ENCODE data around the gene ELK3.

Gene ELK3

DNA sequence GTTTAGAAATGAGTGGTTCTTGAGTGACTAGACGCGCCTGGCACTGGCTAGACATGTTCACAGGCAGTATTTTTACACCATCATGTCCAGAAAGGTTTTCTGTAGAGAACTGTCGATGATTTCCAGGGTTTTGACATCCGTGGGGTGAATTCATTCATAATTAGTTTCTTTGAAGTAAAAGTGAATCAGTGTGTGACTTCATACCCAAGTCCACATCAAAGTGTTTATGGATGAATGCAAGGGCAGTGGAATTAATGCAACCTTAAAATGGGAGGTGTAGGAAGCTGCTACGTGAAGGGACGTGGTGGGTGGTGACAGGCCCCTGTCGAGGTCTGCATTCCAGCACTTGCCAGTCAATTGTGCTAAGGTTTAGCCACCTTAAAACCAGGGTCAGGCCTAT, 38.4 kb upstream of the ELK3 start:
- in situ Hi-C loops (cut with HindIII; ENCODE audit: low sequenced_read_pairs) = no loop called here
- TF ChIP-seq, protein P1, sequence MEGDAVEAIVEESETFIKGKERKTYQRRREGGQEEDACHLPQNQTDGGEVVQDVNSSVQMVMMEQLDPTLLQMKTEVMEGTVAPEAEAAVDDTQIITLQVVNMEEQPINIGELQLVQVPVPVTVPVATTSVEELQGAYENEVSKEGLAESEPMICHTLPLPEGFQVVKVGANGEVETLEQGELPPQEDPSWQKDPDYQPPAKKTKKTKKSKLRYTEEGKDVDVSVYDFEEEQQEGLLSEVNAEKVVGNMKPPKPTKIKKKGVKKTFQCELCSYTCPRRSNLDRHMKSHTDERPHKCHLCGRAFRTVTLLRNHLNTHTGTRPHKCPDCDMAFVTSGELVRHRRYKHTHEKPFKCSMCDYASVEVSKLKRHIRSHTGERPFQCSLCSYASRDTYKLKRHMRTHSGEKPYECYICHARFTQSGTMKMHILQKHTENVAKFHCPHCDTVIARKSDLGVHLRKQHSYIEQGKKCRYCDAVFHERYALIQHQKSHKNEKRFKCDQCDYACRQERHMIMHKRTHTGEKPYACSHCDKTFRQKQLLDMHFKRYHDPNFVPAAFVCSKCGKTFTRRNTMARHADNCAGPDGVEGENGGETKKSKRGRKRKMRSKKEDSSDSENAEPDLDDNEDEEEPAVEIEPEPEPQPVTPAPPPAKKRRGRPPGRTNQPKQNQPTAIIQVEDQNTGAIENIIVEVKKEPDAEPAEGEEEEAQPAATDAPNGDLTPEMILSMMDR (IDR thresholded peaks at IDR 0.05; ENCODE audit: low read depth, low read length, missing control alignments) = no peak
- H3K4me3 ChIP-seq (ENCODE audit: low read depth, low read length) = no peak overlapping the region
- no peak for DNase-seq (ENCODE audit: low read depth)

DNA sequence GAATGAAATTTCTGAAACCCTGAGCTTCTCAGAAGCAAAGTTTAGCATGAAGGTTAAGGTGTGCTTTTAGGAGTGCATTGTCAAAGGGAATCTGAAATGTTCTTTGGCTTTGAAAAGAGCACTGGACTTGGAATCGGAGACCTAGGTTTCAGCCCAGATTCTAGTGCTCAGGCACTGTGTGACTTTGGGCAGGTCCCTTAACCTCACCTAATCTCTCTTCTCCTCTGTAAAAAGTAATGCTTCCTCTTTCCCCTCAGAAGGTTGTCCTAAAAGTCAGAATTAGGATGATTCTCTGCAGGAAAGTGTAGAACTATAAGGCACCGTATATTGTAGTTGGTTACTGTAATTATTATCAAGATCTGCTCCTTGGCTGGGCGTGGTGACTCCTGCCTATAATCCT, 38.0 kb upstream of the ELK3 start:
- TF ChIP-seq, protein P1 (IDR thresholded peaks at IDR 0.05; ENCODE audit: low read depth, low read length, missing control alignments) = no peak
- no peak for DNase-seq (ENCODE audit: low read depth)
- no peak overlapping the region for H3K4me3 ChIP-seq (ENCODE audit: low read depth, low read length)
- in situ Hi-C loops (cut with HindIII; ENCODE audit: low sequenced_read_pairs) = no loop called here

DNA sequence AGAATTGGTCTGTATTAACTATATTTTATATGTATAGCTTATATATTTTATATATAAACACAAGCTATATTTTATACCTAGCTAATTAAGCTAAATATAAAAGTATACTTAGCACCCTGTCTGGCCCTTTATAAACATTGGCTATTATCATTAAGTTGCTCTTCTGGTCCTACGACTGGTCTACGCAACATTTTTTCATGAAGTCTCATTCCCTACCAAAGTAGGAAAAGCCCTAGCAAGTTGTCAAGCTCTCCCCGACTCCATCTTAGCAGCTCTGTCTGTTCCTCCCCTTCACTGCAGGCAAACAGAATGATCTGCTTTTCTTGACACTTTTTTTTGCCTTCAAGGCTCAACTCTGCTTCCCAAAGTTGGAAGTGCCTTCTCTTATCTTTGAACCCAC, 36.7 kb upstream of the ELK3 start:
- H3K4me3 ChIP-seq (ENCODE audit: low read depth, low read length) = no peak overlapping the region
- no peak for DNase-seq (ENCODE audit: low read depth)
- TF ChIP-seq, protein P1 (IDR thresholded peaks at IDR 0.05; ENCODE audit: low read depth, low read length, missing control alignments) = no peak
- in situ Hi-C loops (cut with HindIII; ENCODE audit: low sequenced_read_pairs) = no loop called here

DNA sequence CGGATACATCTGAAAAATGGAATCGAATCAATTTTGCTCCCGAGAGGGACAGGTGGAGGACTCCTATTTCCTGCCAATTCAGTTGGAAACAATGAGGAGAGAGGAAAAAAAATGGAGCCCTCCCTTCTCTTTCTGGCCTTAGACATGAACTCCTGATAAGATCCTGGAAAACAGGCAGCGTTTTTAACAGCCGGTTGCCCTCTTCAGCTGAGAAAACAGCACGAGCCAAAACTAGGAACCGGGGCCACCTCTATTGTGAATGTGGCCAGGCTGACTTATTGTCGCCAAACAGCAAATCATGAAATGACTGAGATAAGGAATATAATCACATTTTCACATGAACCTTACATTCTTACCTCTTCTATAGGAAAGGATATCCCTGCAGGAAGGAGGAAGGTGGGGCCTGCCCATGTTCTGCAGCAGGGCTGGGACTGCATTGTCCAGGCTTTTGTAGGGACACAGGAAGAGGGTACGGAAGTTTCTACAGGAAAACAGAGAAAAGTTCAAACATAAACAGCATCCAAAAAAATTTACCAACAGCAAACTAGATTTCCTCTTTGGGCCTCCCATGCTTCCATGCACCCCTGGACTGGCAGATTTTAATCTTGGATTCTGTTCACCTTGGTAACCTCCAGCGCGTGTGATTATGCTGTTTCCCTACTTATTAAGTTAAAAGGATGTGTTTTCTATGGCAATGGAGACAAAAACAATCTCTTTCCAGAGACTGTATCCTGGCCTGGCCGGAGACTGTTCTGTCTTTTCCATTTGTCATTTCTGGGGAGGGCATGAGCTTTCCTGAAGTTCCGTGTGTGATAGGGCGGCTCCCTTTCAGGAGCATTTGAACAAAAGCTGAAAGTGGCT, 29.0 kb upstream of the ELK3 start:
- no peak for DNase-seq (ENCODE audit: low read depth)
- H3K4me3 ChIP-seq (ENCODE audit: low read depth, low read length) = no peak overlapping the region
- in situ Hi-C loops (cut with HindIII; ENCODE audit: low sequenced_read_pairs) = loop anchor here (5.0 kb wide), 1 partner anchor 67 kb away; no protein-coding TSS in a partner anchor
- TF ChIP-seq, protein P1 (IDR thresholded peaks at IDR 0.05; ENCODE audit: low read depth, low read length, missing control alignments) = no peak

DNA sequence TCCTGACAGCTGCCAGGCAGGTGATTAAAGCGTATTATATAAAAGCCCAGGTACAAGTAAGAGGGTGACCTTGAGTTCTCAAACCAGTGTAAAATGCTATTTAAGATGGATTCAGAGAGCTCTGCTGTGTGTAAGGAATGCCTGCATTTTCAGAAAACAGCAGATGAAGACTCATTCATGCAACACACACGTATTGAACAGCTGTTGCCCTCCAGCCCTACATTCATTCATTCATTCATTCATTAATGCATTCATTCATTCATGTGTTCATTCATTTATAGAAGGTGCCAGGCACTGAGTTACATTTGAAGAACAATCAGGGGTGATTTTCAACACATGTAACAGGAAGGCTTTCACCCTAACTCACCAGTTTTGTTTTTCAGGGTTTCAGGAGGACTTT, 27.4 kb upstream of the ELK3 start:
- H3K4me3 ChIP-seq (ENCODE audit: low read depth, low read length) = no peak overlapping the region
- in situ Hi-C loops (cut with HindIII; ENCODE audit: low sequenced_read_pairs) = no loop called here
- DNase-seq (ENCODE audit: low read depth) = no peak
- TF ChIP-seq, protein P1 (IDR thresholded peaks at IDR 0.05; ENCODE audit: low read depth, low read length, missing control alignments) = no peak

DNA sequence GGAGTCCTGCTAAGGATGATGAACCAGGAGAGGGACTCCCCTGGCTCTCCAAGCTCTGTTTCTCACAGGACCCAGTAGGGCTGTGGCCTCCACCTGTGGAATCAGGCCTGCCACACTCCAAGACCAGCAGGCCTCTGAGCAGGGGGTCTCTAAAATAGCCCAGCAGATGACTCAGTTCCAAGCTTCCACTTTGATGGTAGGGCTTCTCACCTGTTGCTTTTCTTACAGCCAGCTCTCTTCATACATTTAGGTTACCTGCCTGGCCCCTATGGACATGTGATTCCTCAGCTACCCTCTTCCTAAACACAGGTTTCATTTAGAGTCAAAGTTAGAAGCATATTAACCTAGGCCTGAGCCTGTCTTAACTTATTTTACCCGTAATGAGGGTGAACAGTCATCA, 26.7 kb upstream of the ELK3 start:
- no peak overlapping the region for H3K4me3 ChIP-seq (ENCODE audit: low read depth, low read length)
- TF ChIP-seq, protein P1 (IDR thresholded peaks at IDR 0.05; ENCODE audit: low read depth, low read length, missing control alignments) = no peak
- in situ Hi-C loops (cut with HindIII; ENCODE audit: low sequenced_read_pairs) = no loop called here
- no peak for DNase-seq (ENCODE audit: low read depth)

All from astrocyte of the cerebellum (primary cell).